ENCODE results near the gene TENM3. TPM values are rescaled to one million over a fixed set of nuclear protein-coding genes. Genes with fewer than 3 reads are reported as not detected.

TENM3 gene
- total RNA-seq, 1 experiment from 2014 or later: 108 TPM

- no peak for DNase-seq (ENCODE audit: low spot score)
These were observed 317.2 kb downstream of the TENM3 start for GRCh38 chr4:182560358-182560757.

DNA sequence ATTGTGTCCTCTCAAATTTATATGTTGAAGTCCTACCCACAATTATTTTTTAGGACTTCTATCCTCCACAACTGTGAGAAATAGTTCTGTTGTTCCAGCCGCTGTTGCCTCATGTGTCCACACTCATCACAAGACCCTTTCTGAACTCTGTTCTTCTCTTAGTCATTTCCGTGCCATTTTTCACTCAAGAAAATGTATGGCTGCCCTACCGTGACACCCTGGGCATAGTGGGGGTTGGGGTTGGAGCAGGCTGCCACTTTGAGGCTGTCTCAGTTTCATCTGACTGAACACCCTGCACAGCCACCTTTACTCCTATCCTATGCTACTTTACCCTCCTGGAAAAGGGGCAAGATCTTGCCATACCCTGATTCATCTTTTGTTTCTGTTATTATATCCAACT is 319.1 kb downstream of the TENM3 start:
- no peak for DNase-seq (ENCODE audit: low spot score)

DNA sequence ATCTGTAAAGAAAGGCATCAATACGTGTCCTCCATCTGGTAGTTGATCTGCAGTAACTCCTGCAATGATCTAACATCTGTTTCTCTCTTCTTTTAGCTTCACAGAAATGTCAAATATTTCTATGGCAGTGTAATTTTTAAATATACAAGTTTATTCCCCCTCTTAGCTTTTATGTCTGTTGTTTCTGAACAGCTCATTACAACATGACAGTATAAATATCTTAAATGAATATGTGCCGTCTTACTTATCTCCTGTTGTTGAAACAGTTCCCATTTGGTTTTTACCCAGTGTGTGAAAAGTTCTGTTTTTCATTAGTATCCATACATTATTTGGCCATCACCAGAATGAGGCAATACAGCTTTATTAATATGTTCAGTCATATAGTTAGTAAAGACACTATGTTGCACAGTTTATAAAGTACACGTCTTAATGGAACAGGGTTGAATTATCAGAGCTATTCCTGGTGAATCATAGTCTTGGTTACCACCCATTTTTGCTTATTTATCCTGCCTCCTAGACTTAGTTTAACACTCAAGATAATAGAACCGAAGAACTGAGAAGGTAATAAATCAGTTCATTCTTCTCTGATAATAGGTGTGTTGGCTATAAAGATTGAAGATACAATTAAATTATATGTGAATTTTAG is 321.6 kb downstream of the TENM3 start:
- DNase-seq (ENCODE audit: low spot score): no peak

DNA sequence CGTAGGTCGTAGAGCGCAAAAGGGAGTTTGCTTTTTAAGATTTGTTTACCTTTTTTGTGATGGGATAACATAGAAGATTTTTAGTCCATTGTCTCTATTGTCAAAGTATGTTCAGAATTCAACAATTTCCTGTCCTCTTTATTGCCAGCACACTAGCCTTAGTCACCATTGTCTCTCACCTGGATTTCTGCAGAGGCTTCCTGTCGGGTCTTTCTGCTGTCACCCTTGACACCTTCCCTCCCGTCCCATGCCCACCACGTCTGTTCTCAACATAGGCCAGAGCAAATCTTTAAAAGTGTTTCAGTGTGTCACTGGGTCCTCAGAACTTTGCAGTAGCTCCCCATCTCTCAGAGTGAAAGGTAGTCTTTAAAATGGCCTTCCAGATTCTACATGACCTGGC is 323.9 kb downstream of the TENM3 start:
- DNase-seq (ENCODE audit: low spot score): no peak

- DNase-seq (ENCODE audit: low spot score): no peak
These were observed 326.4 kb downstream of the TENM3 start for GRCh38 chr4:182569561-182569960.

DNA sequence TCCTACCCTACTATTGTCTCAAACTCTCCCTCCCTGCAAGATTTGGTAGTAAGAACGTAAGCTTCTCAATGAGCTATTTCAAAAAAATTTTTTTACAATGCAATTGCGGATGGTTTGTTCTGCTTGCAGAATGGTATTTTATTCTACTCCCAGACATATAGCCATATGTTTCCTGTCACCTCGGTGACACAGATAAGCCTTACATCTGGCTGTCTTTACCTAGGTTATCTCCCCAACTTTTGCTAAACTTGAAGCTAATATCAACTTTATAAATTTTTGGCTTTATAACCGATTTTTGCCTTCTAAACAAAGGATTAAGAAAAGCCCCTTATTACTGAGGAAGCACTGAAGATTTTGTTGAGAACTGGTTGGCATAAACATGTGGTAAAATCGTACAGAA is 331.5 kb downstream of the TENM3 start:
- no peak for DNase-seq (ENCODE audit: low spot score)

GRCh38 chr4:182575225-182575624 is 332.0 kb downstream of the TENM3 start:
- DNase-seq (ENCODE audit: low spot score): no peak

- no peak for DNase-seq (ENCODE audit: low spot score)
These were observed 333.5 kb downstream of the TENM3 start for GRCh38 chr4:182576601-182577289.

GRCh38 chr4:182577411-182577810 is 334.2 kb downstream of the TENM3 start:
- DNase-seq (ENCODE audit: low spot score): no peak

- peak; percentile 58 for DNase-seq (ENCODE audit: low spot score)
These were observed 335.2 kb downstream of the TENM3 start for GRCh38 chr4:182578402-182578801.

DNA sequence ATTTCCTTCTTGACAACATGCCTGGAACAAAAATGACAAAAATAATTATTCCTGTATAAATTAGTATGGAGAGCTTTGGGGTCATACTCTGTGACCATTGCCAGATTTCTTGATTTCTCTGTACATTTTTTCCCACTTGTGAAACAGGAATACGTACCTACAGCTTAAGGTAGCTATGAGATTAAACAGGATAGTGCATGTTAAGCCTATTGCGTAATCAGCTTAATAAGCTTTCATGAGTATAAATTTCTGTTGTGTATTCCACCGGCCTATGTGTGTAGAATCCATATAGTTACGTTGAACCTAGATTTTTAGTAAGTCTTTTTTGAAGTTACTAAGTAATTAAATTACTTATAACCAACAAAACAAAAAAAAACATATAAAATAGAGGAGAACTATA is 339.0 kb downstream of the TENM3 start:
- DNase-seq (ENCODE audit: low spot score): no peak

DNA sequence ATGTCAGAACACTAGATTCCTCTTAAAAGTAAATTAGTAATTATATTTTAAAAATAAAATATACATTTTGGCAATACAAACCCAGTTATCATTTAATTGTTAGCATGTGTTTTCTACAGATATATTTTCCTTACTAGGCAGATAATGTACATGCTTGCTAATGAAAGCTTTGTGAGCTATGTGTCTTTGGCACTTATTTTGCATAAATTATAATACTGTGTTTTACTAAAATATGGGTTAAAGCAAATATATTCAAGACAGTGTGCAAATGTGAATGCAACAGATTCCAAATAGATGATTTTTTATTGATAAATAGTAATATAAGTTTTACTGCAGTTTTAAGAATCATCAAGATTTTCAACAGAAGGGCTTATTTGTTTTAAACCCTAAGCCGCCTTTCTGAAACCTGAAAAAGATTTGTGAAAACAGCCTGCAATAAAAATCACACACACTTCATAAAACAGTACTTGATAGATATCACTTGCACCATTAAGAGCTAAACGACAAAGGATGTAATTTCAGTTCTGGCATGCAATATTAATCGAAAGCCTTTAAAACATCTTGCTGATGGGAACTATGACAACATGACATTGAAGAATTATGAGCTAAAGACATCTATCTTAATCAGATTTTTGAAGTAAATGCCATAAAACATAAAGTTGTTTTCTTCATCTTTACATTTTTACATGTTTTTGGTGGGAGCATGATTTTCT is 340.7 kb downstream of the TENM3 start:
- no peak for DNase-seq (ENCODE audit: low spot score)

GRCh38 chr4:182585321-182585720 is 342.1 kb downstream of the TENM3 start:
- DNase-seq (ENCODE audit: low spot score): no peak

- DNase-seq (ENCODE audit: low spot score): no peak
These were observed 345.9 kb downstream of the TENM3 start for GRCh38 chr4:182589100-182589499.

DNA sequence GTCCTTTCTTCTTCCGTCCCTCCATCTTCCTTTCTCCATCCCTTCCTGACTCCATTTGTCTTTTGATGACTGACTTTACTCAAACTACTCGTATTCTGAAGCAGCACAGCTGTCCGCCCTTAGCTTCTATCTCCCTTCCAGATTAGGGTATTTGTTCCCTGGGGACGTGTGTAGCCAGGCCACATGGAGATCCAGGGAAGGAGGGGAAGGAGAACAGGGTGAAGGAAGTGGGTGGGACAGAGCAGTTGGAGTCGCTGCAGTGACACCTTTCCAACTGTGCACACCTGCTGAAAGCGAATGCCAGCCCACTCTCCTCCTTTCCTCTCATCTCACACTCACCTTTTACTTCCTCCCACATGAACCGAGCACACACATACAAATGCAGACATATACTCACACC is 350.2 kb downstream of the TENM3 start:
- no peak for DNase-seq (ENCODE audit: low spot score)

DNA sequence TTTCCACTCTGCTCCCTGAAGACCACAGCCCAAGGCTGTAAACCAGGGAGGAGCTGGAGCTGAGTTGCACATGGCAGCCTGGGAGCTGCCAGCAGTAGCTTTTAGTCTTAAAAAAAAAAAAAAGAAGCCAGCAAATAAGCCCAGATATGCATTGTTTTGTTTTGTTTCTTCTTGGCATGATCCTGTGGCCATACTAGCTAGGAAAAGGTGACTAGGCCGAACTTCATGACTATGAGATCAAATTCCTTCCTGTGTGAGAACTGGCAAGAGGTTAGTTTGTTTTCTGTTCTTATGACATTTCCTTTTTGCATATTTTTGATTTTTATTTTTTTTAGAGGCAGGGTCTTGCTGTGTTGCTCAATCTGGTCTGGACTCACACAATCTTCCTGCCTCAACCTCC is 350.7 kb downstream of the TENM3 start:
- no peak for DNase-seq (ENCODE audit: low spot score)

- DNase-seq (ENCODE audit: low spot score): no peak
These were observed 356.9 kb downstream of the TENM3 start for GRCh38 chr4:182600093-182600492.

- no peak for DNase-seq (ENCODE audit: low spot score)
These were observed 357.7 kb downstream of the TENM3 start for GRCh38 chr4:182600856-182601255.

- DNase-seq (ENCODE audit: low spot score): no peak
These were observed 361.0 kb downstream of the TENM3 start for GRCh38 chr4:182604161-182604622.

DNA sequence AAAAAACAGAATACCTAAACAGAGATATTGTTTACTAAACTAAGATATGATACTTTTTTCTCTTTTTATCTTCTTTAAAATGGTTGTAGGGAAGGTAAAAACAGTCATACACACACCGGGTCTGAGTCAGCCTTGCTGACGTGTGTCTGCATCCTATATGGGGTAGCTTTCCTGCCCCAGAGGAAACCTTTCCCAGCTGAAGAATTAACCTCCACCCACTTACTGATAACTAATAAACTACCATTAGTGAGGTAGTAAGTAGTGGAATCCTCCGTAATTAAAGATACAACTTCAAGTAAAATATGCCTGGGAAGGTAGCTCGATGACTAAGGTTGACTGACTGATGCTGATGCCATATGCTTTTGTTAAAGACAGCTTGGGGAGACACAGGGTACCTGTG is 361.8 kb downstream of the TENM3 start:
- DNase-seq (ENCODE audit: low spot score): no peak

- no peak for DNase-seq (ENCODE audit: low spot score)
These were observed 365.3 kb downstream of the TENM3 start for GRCh38 chr4:182608525-182608924.

DNA sequence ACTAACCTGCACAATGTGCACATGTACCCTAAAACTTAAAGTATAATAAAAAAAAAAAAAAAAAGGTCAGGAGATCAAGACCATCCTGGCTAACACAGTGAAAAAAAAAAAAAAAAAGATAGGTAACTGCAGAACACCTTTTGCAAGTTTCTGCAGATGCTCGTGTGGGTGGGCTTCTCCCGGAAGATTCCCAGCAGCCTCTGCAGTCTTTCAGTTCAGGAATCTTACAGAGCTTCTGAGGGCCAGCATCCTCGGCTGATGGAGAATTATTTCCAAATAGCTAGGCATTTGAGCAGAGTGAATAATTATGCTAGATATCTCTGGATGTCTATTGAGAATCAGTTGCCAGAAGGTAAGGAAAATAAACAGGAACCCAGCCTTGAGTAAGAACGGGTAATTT is 373.3 kb downstream of the TENM3 start:
- DNase-seq (ENCODE audit: low spot score): no peak

GRCh38 chr4:182619660-182620059 is 376.5 kb downstream of the TENM3 start:
- DNase-seq (ENCODE audit: low spot score): no peak
